ENCODE results near the gene RBP3.

Gene RBP3

GRCh38 chr10:47359101-47359500, 10.9 kb downstream of the RBP3 start:
- no peaks in the 10 kb centered on the region for H3K4me1 ChIP-seq (ENCODE audit: control insufficient read depth, insufficient read depth, low read length, unreplicated experiment)
- H3K27ac ChIP-seq (ENCODE audit: low read depth, low read length): no peak overlapping the region
- no peaks in the 10 kb centered on the region for H3K36me3 ChIP-seq (ENCODE audit: insufficient read depth, low read length)
- no peaks in the 10 kb centered on the region for H3K79me2 ChIP-seq (ENCODE audit: control insufficient read depth, insufficient read depth, low read length, unreplicated experiment)
- H3K4me3 ChIP-seq (ENCODE audit: low read depth, low read length): no peak overlapping the region
- H2AFZ ChIP-seq (ENCODE audit: low read length, unreplicated experiment): no peak overlapping the region
- H3K27me3 ChIP-seq (ENCODE audit: insufficient read depth, low read length): no peaks in the 10 kb centered on the region

- Histone ChIP-seq H3K79me2 (ENCODE audit: control insufficient read depth, insufficient read depth, low read length, unreplicated experiment) (no peaks in the 10 kb centered on the region), H3K4me1 (ENCODE audit: control insufficient read depth, insufficient read depth, low read length, unreplicated experiment) (no peaks in the 10 kb centered on the region), H3K27me3 (ENCODE audit: insufficient read depth, low read length) (no peaks in the 10 kb centered on the region), H2AFZ (ENCODE audit: low read length, unreplicated experiment) (no peak overlapping the region), H3K36me3 (ENCODE audit: insufficient read depth, low read length) (no peaks in the 10 kb centered on the region), H3K4me3 (ENCODE audit: low read depth, low read length) (no peak overlapping the region), H3K27ac (ENCODE audit: low read depth, low read length) (no peak overlapping the region)
Measured at GRCh38 chr10:47359626-47360418, 11.7 kb downstream of the RBP3 start.

- H3K4me3 ChIP-seq (ENCODE audit: low read depth, low read length): no peak overlapping the region
- no peaks in the 10 kb centered on the region for H3K36me3 ChIP-seq (ENCODE audit: insufficient read depth, low read length)
- H3K4me1 ChIP-seq (ENCODE audit: control insufficient read depth, insufficient read depth, low read length, unreplicated experiment): no peaks in the 10 kb centered on the region
- H3K27ac ChIP-seq (ENCODE audit: low read depth, low read length): no peak overlapping the region
- H3K27me3 ChIP-seq (ENCODE audit: insufficient read depth, low read length): peaks cover 3% of the 10 kb centered on the region; the same call in 1 of the 2 replicates
- H3K79me2 ChIP-seq (ENCODE audit: control insufficient read depth, insufficient read depth, low read length, unreplicated experiment): no peaks in the 10 kb centered on the region
- no peak overlapping the region for H2AFZ ChIP-seq (ENCODE audit: low read length, unreplicated experiment)
Measured at GRCh38 chr10:47360419-47361040, 12.4 kb downstream of the RBP3 start.

- Histone ChIP-seq H3K27ac (ENCODE audit: low read depth, low read length) (no peak overlapping the region), H3K4me3 (ENCODE audit: low read depth, low read length) (no peak overlapping the region), H3K36me3 (ENCODE audit: insufficient read depth, low read length) (no peaks in the 10 kb centered on the region), H3K27me3 (ENCODE audit: insufficient read depth, low read length) (peaks cover 3% of the 10 kb centered on the region; the same call in 1 of the 2 replicates), H3K79me2 (ENCODE audit: control insufficient read depth, insufficient read depth, low read length, unreplicated experiment) (no peaks in the 10 kb centered on the region), H2AFZ (ENCODE audit: low read length, unreplicated experiment) (no peak overlapping the region), H3K4me1 (ENCODE audit: control insufficient read depth, insufficient read depth, low read length, unreplicated experiment) (no peaks in the 10 kb centered on the region)
Measured at GRCh38 chr10:47361293-47361692, 13.1 kb downstream of the RBP3 start.

GRCh38 chr10:47362199-47362598, 14.0 kb downstream of the RBP3 start:
- peaks cover 3% of the 10 kb centered on the region; the same call in 1 of the 2 replicates for H3K27me3 ChIP-seq (ENCODE audit: insufficient read depth, low read length)
- no peak overlapping the region for H2AFZ ChIP-seq (ENCODE audit: low read length, unreplicated experiment)
- no peaks in the 10 kb centered on the region for H3K4me1 ChIP-seq (ENCODE audit: control insufficient read depth, insufficient read depth, low read length, unreplicated experiment)
- H3K4me3 ChIP-seq (ENCODE audit: low read depth, low read length): no peak overlapping the region
- no peak overlapping the region for H3K27ac ChIP-seq (ENCODE audit: low read depth, low read length)
- H3K36me3 ChIP-seq (ENCODE audit: insufficient read depth, low read length): no peaks in the 10 kb centered on the region
- H3K79me2 ChIP-seq (ENCODE audit: control insufficient read depth, insufficient read depth, low read length, unreplicated experiment): no peaks in the 10 kb centered on the region

GRCh38 chr10:47363781-47364180, 15.6 kb downstream of the RBP3 start:
- no peak overlapping the region for H3K27ac ChIP-seq (ENCODE audit: low read depth, low read length)
- no peak overlapping the region for H3K4me3 ChIP-seq (ENCODE audit: low read depth, low read length)
- peaks cover 3% of the 10 kb centered on the region; the same call in 1 of the 2 replicates for H3K27me3 ChIP-seq (ENCODE audit: insufficient read depth, low read length)
- H3K4me1 ChIP-seq (ENCODE audit: control insufficient read depth, insufficient read depth, low read length, unreplicated experiment): no peaks in the 10 kb centered on the region
- no peaks in the 10 kb centered on the region for H3K79me2 ChIP-seq (ENCODE audit: control insufficient read depth, insufficient read depth, low read length, unreplicated experiment)
- H3K36me3 ChIP-seq (ENCODE audit: insufficient read depth, low read length): no peaks in the 10 kb centered on the region
- H2AFZ ChIP-seq (ENCODE audit: low read length, unreplicated experiment): no peak overlapping the region

- Histone ChIP-seq H3K4me1 (ENCODE audit: control insufficient read depth, insufficient read depth, low read length, unreplicated experiment) (no peaks in the 10 kb centered on the region), H3K27me3 (ENCODE audit: insufficient read depth, low read length) (peaks cover 3% of the 10 kb centered on the region; the same call in 1 of the 2 replicates), H3K4me3 (ENCODE audit: low read depth, low read length) (no peak overlapping the region), H3K36me3 (ENCODE audit: insufficient read depth, low read length) (no peaks in the 10 kb centered on the region), H3K79me2 (ENCODE audit: control insufficient read depth, insufficient read depth, low read length, unreplicated experiment) (no peaks in the 10 kb centered on the region), H2AFZ (ENCODE audit: low read length, unreplicated experiment) (no peak overlapping the region), H3K27ac (ENCODE audit: low read depth, low read length) (no peak overlapping the region)
Measured at GRCh38 chr10:47364366-47364765, 16.2 kb downstream of the RBP3 start.

- peaks cover 3% of the 10 kb centered on the region; the same call in 1 of the 2 replicates for H3K27me3 ChIP-seq (ENCODE audit: insufficient read depth, low read length)
- no peak overlapping the region for H3K27ac ChIP-seq (ENCODE audit: low read depth, low read length)
- H3K4me1 ChIP-seq (ENCODE audit: control insufficient read depth, insufficient read depth, low read length, unreplicated experiment): no peaks in the 10 kb centered on the region
- no peaks in the 10 kb centered on the region for H3K36me3 ChIP-seq (ENCODE audit: insufficient read depth, low read length)
- H2AFZ ChIP-seq (ENCODE audit: low read length, unreplicated experiment): no peak overlapping the region
- no peaks in the 10 kb centered on the region for H3K79me2 ChIP-seq (ENCODE audit: control insufficient read depth, insufficient read depth, low read length, unreplicated experiment)
- H3K4me3 ChIP-seq (ENCODE audit: low read depth, low read length): no peak overlapping the region
Measured at GRCh38 chr10:47364911-47365310, 16.7 kb downstream of the RBP3 start.

GRCh38 chr10:47365431-47366180, 17.4 kb downstream of the RBP3 start:
- Histone ChIP-seq H3K27ac (ENCODE audit: low read depth, low read length) (no peak overlapping the region), H2AFZ (ENCODE audit: low read length, unreplicated experiment) (no peak overlapping the region), H3K27me3 (ENCODE audit: insufficient read depth, low read length) (peaks cover 3% of the 10 kb centered on the region; the same call in 1 of the 2 replicates), H3K79me2 (ENCODE audit: control insufficient read depth, insufficient read depth, low read length, unreplicated experiment) (no peaks in the 10 kb centered on the region), H3K36me3 (ENCODE audit: insufficient read depth, low read length) (no peaks in the 10 kb centered on the region), H3K4me3 (ENCODE audit: low read depth, low read length) (no peak overlapping the region), H3K4me1 (ENCODE audit: control insufficient read depth, insufficient read depth, low read length, unreplicated experiment) (no peaks in the 10 kb centered on the region)

- Histone ChIP-seq H3K4me1 (ENCODE audit: control insufficient read depth, insufficient read depth, low read length, unreplicated experiment) (no peaks in the 10 kb centered on the region), H3K4me3 (ENCODE audit: low read depth, low read length) (no peak overlapping the region), H2AFZ (ENCODE audit: low read length, unreplicated experiment) (no peak overlapping the region), H3K27ac (ENCODE audit: low read depth, low read length) (no peak overlapping the region), H3K36me3 (ENCODE audit: insufficient read depth, low read length) (no peaks in the 10 kb centered on the region), H3K79me2 (ENCODE audit: control insufficient read depth, insufficient read depth, low read length, unreplicated experiment) (no peaks in the 10 kb centered on the region), H3K27me3 (ENCODE audit: insufficient read depth, low read length) (peaks cover 3% of the 10 kb centered on the region; the same call in 1 of the 2 replicates)
Measured at GRCh38 chr10:47366181-47366631, 18.0 kb downstream of the RBP3 start.

All from ACC112 (cell line).